Activated naive CD4-positive, alpha-beta T cell treated with Interleukin-2 at 50 U/mL for 16 hours (primary cell): ENCODE results near the gene APIP.
"Not testable (repeated sequence)": the region's sequence is repeated elsewhere in the genome, so short reads cannot be mapped to it uniquely, and the experiment has no call there.

ENCODE experiments used
- DNase-seq: peaks from one replicate; pipeline ENCODE4 v3.0.0-alpha.2; 2020

APIP gene

GRCh38 chr11:34924714-34925113, 8.5 kb upstream of the APIP start:
- DNase-seq, result no peak

GRCh38 chr11:34921156-34921555, 5.0 kb upstream of the APIP start:
- no peak for DNase-seq

GRCh38 chr11:34916843-34917770, 928 bp upstream of the APIP start:
- DNase-seq, result no peak

GRCh38 chr11:34915136-34916014, 804 bp downstream of the APIP start:
- no peak for DNase-seq

- DNase-seq, result not testable (repeated sequence)
These were observed 2.6 kb downstream of the APIP start for GRCh38 chr11:34913556-34913955.

- DNase-seq, result no peak
These were observed 4.5 kb downstream of the APIP start for GRCh38 chr11:34911676-34912075.

GRCh38 chr11:34910817-34911216, 5.4 kb downstream of the APIP start:
- DNase-seq, result no peak

- DNase-seq, result no peak
These were observed 6.2 kb downstream of the APIP start for GRCh38 chr11:34909955-34910354.

- no peak for DNase-seq
These were observed 6.8 kb downstream of the APIP start for GRCh38 chr11:34909415-34909814.

- DNase-seq, result no peak
These were observed 8.1 kb downstream of the APIP start for GRCh38 chr11:34907934-34908593.

- no peak for DNase-seq
These were observed 10.5 kb downstream of the APIP start for GRCh38 chr11:34905666-34906065.

- no peak for DNase-seq
These were observed 11.7 kb downstream of the APIP start for GRCh38 chr11:34904421-34904955.

GRCh38 chr11:34899633-34900016, 16.6 kb downstream of the APIP start:
- no peak for DNase-seq

- DNase-seq, result no peak
These were observed 17.7 kb downstream of the APIP start for GRCh38 chr11:34898474-34898873.

- no peak for DNase-seq
These were observed 18.9 kb downstream of the APIP start for GRCh38 chr11:34897171-34897870.

- not testable (repeated sequence) for DNase-seq
These were observed 20.0 kb downstream of the APIP start for GRCh38 chr11:34896191-34896590.

GRCh38 chr11:34893416-34893815, 22.8 kb downstream of the APIP start:
- no peak for DNase-seq

GRCh38 chr11:34891611-34892010, 24.6 kb downstream of the APIP start:
- DNase-seq, result no peak

GRCh38 chr11:34890812-34891211, 25.4 kb downstream of the APIP start:
- no peak for DNase-seq

GRCh38 chr11:34890089-34890488, 26.1 kb downstream of the APIP start:
- DNase-seq, result no peak

- DNase-seq, result no peak
These were observed 28.9 kb downstream of the APIP start for GRCh38 chr11:34887260-34887659.

GRCh38 chr11:34886609-34887008, 29.6 kb downstream of the APIP start:
- no peak for DNase-seq
